Thymus (tissue), 11 donors: ENCODE measurements around the gene CALHM6. TPM values are rescaled to one million over a fixed set of nuclear protein-coding genes. Genes with fewer than 3 reads are reported as not detected.

Experiments
- DNase-seq, 9 donors: peaks; one replicate each; pipeline ENCODE4 v3.0.0-alpha.2; 2013; ENCODE audit warnings: low spot score in 9 of 9, low read depth in 6 of 9, missing footprints in 1 of 9
- H3K27ac ChIP-seq, 2 donors: one replicate each; pipeline ENCODE4 v1.5.1; 2013; ENCODE audit warnings: control low read depth in 1 of 2, low read depth in 1 of 2, low read length in 1 of 2, mild to moderate bottlenecking in 1 of 2, moderate library complexity in 1 of 2
- H3K27me3 ChIP-seq, 2 donors: one replicate each; pipeline ENCODE4 v1.5.1; 2013; ENCODE audit warnings: low read length in 1 of 2; ENCODE audit not compliant: control insufficient read depth in 2 of 2, insufficient read depth in 1 of 2
- H3K36me3 ChIP-seq, 2 donors: one replicate each; pipeline ENCODE4 v1.5.1; 2013; ENCODE audit warnings: low read length in 1 of 2, mild to moderate bottlenecking in 1 of 2, moderate library complexity in 1 of 2; ENCODE audit not compliant: control insufficient read depth in 2 of 2, insufficient read depth in 2 of 2
- H3K4me1 ChIP-seq, 2 donors: one replicate each; pipeline ENCODE4 v1.5.1; 2013; ENCODE audit warnings: low read length in 2 of 2; ENCODE audit not compliant: control insufficient read depth in 2 of 2, insufficient read depth in 2 of 2
- H3K4me3 ChIP-seq, 2 donors: one replicate each; pipeline ENCODE4 v1.5.1; 2013; ENCODE audit warnings: low read length in 2 of 2, control low read depth in 1 of 2, mild to moderate bottlenecking in 1 of 2
- H3K9me3 ChIP-seq, 2 donors: one replicate each; pipeline ENCODE4 v1.5.1; 2013; ENCODE audit warnings: low read length in 1 of 2, mild to moderate bottlenecking in 1 of 2; ENCODE audit not compliant: control insufficient read depth in 2 of 2, insufficient read depth in 1 of 2
- WGBS: extraction: QIAGEN DNeasy Blood & Tissue Kit; methylation state at CpG from one replicate; pipeline ENCODE4 v1.1.7; 2013; 5-methylcytosine and 5-hydroxymethylcytosine counted together
- polyA plus RNA-seq: library from polyadenylated mRNA; stranded (reverse); fragments of 200-250 nt; gene quantifications from one replicate; pipeline ENCODE4 v1.2.3, GENCODE V29; 2013
- total RNA-seq: library from RNA; stranded (reverse); fragments of 120-200 nt; gene quantifications from one replicate; pipeline ENCODE4 v1.2.4, GENCODE V29; 2013
- donor health status: healthy.

Gene CALHM6
- total and polyA plus RNA-seq, 2 donors = 43.4 to 45.3 TPM

- no peak for DNase-seq
- H3K4me1 ChIP-seq = peaks cover 0 to 2% of the 10 kb centered on the region in 2 donors
- H3K4me3 ChIP-seq = no peak overlapping the region
- 91% methylated on average over 1 of the region's 1 CpG for WGBS
- H3K27me3 ChIP-seq = no peaks in the 10 kb centered on the region
- no peaks in the 10 kb centered on the region for H3K9me3 ChIP-seq
- H3K27ac ChIP-seq = no peak overlapping the region
- peaks cover 0 to 5% of the 10 kb centered on the region in 2 donors for H3K36me3 ChIP-seq
These were observed 21.6 kb upstream of the CALHM6 start for GRCh38 chr6:116439522-116440051.

- Histone ChIP-seq H3K9me3 (no peaks in the 10 kb centered on the region), H3K27ac (no peak overlapping the region), H3K36me3 (no peaks in the 10 kb centered on the region), H3K27me3 (no peaks in the 10 kb centered on the region), H3K4me3 (no peak overlapping the region), H3K4me1 (peaks cover 6 to 10% of the 10 kb centered on the region in 2 donors)
- DNase-seq = no peak
- 99% methylated on average over 2 of the region's 2 CpGs for WGBS
These were observed 18.1 kb upstream of the CALHM6 start for GRCh38 chr6:116443105-116443504.

GRCh38 chr6:116444092-116444491 lies 17.1 kb upstream of the CALHM6 start:
- H3K9me3 ChIP-seq = no peaks in the 10 kb centered on the region
- H3K27me3 ChIP-seq = no peaks in the 10 kb centered on the region
- H3K27ac ChIP-seq = no peak overlapping the region
- H3K4me1 ChIP-seq = peaks cover 6 to 10% of the 10 kb centered on the region in 2 donors
- no peak overlapping the region for H3K4me3 ChIP-seq
- no peak for DNase-seq
- no peaks in the 10 kb centered on the region for H3K36me3 ChIP-seq
- 68% methylated on average over 3 of the region's 3 CpGs for WGBS

GRCh38 chr6:116444575-116444974 lies 16.6 kb upstream of the CALHM6 start:
- H3K4me3 ChIP-seq = no peak overlapping the region
- no peaks in the 10 kb centered on the region for H3K36me3 ChIP-seq
- H3K9me3 ChIP-seq = no peaks in the 10 kb centered on the region
- 92% methylated on average over 1 of the region's 1 CpG for WGBS
- peaks cover 6 to 10% of the 10 kb centered on the region in 2 donors for H3K4me1 ChIP-seq
- DNase-seq = no peak
- no peak overlapping the region for H3K27ac ChIP-seq
- H3K27me3 ChIP-seq = no peaks in the 10 kb centered on the region

- Histone ChIP-seq H3K9me3 (no peaks in the 10 kb centered on the region), H3K4me3 (no peak overlapping the region), H3K36me3 (no peaks in the 10 kb centered on the region), H3K4me1 (peaks cover 6 to 10% of the 10 kb centered on the region in 2 donors), H3K27me3 (no peaks in the 10 kb centered on the region), H3K27ac (no peak overlapping the region)
- WGBS = 37% methylated on average over 5 of the region's 5 CpGs
- DNase-seq = peak in 1 of 9 donors; percentile 30
These were observed 16.1 kb upstream of the CALHM6 start for GRCh38 chr6:116445102-116445501.

- Histone ChIP-seq H3K9me3 (no peaks in the 10 kb centered on the region), H3K27ac (no peak overlapping the region)
These were observed 14.8 kb upstream of the CALHM6 start for GRCh38 chr6:116446399-116446798.

GRCh38 chr6:116447052-116447451 lies 14.1 kb upstream of the CALHM6 start:
- no peaks in the 10 kb centered on the region for H3K36me3 ChIP-seq
- H3K4me3 ChIP-seq = no peak overlapping the region
- no peak overlapping the region for H3K27ac ChIP-seq
- H3K9me3 ChIP-seq = no peaks in the 10 kb centered on the region
- WGBS = 91% methylated on average over 3 of the region's 3 CpGs
- DNase-seq = no peak
- H3K27me3 ChIP-seq = no peaks in the 10 kb centered on the region
- peaks cover 6 to 13% of the 10 kb centered on the region in 2 donors for H3K4me1 ChIP-seq

More at GRCh38 chr6:116446399-116446798, 14.8 kb upstream of the CALHM6 start:
- Histone ChIP-seq H3K4me3 (no peak overlapping the region), H3K36me3 (no peaks in the 10 kb centered on the region), H3K27me3 (no peaks in the 10 kb centered on the region), H3K4me1 (peaks cover 6 to 13% of the 10 kb centered on the region in 2 donors)
- 69% methylated on average over 1 of the region's 1 CpG for WGBS
- no peak for DNase-seq

- no peak overlapping the region for H3K27ac ChIP-seq
- no peak for DNase-seq
- no peaks in the 10 kb centered on the region for H3K9me3 ChIP-seq
- no peak overlapping the region for H3K4me3 ChIP-seq
- no peaks in the 10 kb centered on the region for H3K36me3 ChIP-seq
- peaks cover 6 to 13% of the 10 kb centered on the region in 2 donors for H3K4me1 ChIP-seq
- WGBS = 13% methylated on average over 2 of the region's 2 CpGs
- H3K27me3 ChIP-seq = no peaks in the 10 kb centered on the region
These were observed 13.6 kb upstream of the CALHM6 start for GRCh38 chr6:116447496-116448011.

GRCh38 chr6:116449565-116449964 lies 11.6 kb upstream of the CALHM6 start:
- Histone ChIP-seq H3K4me1 (peaks cover 6 to 12% of the 10 kb centered on the region in 2 donors), H3K27me3 (no peaks in the 10 kb centered on the region), H3K4me3 (no peak overlapping the region), H3K36me3 (no peaks in the 10 kb centered on the region), H3K27ac (no peak overlapping the region), H3K9me3 (no peaks in the 10 kb centered on the region)
- DNase-seq = no peak
- 94% methylated on average over 1 of the region's 1 CpG for WGBS
